PC-9 (cell line): ENCODE measurements around the gene C4B.

Experiments
- CTCF ChIP-seq: fragments of 200-600 bp; sonication (generic); conservative IDR thresholded peaks from 2 replicates; pipeline ENCODE4 v1.6.1; 2017; ENCODE audit warnings: mixed run types, antibody characterized with exemption, mild to moderate bottlenecking, moderate library complexity
- EZH2 ChIP-seq: fragments of 200-600 bp; sonication (generic); IDR thresholded peaks from 2 replicates; pipeline ENCODE4 v1.8.0; 2017; ENCODE audit warnings: antibody characterized with exemption, low read depth

- no peak for TF ChIP-seq CTCF
- no peak for TF ChIP-seq EZH2
Measured at GRCh38 chr6:32081168-32081990, 66.8 kb downstream of the C4B start.
